Omental fat pad (tissue), 4 donors: Measurements from ENCODE around the gene TMEM229A. TPM values are rescaled to one million over a fixed set of nuclear protein-coding genes. Genes with fewer than 3 reads are reported as not detected.
"Not testable (repeated sequence)": the region's sequence is repeated elsewhere in the genome, so short reads cannot be mapped to it uniquely, and the experiment has no call there.

Experiments used
- ATAC-seq: fragments of 150-250 bp; one replicate; pipeline ENCODE4 v1.9.1; 2016; ENCODE audit warnings: mild to moderate bottlenecking, moderate library complexity; ENCODE audit not compliant: low FRiP score
- DNase-seq: peaks from one replicate; pipeline ENCODE4 v3.0.0-alpha.2; 2019; ENCODE audit warnings: low spot score
- total RNA-seq, 4 donors: library from RNA; depleted of rRNA; stranded (reverse); fragments of >200 nt; gene quantifications; one replicate each; pipeline ENCODE4 v1.1.0, GENCODE V29; 2016
- TF ChIP-seq, protein P1 (sequence below), 3 donors: fragments of 450-650 bp; IDR thresholded peaks; one replicate each; pipeline ENCODE4 v1.5.1; 2016 to 2017; ENCODE audit warnings: antibody characterized with exemption in 3 of 3, mild to moderate bottlenecking in 3 of 3, moderate library complexity in 2 of 3

TMEM229A gene
- total RNA-seq = not detected

DNA sequence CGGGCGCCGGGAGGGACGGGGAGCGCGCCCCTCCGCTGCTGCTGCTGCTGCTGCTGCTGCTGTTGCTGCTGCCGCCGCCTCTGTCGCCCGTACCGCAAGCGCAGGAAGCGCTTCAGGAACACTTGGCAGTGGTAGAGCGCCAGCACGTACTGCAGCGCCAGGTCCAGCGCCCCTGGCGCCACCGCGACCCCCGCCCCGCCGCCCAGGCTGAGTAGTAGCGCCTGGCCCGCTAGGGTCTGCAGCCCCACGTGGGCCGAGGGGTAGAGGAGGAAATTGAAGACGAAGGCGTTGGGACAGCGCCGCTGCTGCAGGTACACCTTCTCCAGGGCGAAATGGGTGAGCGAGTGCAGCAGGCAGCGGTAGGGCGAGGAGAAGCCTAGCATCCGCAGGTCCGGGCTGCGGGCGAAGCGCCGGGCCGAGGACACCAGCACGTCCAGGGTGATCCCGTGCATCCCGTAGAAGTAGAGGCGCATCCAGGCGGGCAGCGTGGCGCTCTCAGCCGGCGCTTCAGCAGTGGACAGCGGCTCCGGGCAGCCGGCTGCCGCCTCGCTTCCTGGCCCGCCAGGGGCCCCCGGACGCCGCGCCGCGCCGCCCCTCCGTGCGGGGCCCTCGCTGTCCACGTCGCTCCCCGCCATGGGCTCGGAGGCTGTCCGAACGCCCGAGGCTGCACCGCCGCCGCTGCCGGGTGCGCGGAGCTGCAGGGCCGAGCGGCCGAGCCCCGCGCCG lies at the start of gene TMEM229A:
Gene TMEM229A (minus strand): TSS at position 699 of the 726 bp plus-strand sequence. CDS start 64 bp downstream, at position 635.
- TF ChIP-seq, protein P1, sequence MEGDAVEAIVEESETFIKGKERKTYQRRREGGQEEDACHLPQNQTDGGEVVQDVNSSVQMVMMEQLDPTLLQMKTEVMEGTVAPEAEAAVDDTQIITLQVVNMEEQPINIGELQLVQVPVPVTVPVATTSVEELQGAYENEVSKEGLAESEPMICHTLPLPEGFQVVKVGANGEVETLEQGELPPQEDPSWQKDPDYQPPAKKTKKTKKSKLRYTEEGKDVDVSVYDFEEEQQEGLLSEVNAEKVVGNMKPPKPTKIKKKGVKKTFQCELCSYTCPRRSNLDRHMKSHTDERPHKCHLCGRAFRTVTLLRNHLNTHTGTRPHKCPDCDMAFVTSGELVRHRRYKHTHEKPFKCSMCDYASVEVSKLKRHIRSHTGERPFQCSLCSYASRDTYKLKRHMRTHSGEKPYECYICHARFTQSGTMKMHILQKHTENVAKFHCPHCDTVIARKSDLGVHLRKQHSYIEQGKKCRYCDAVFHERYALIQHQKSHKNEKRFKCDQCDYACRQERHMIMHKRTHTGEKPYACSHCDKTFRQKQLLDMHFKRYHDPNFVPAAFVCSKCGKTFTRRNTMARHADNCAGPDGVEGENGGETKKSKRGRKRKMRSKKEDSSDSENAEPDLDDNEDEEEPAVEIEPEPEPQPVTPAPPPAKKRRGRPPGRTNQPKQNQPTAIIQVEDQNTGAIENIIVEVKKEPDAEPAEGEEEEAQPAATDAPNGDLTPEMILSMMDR (IDR thresholded peaks at IDR 0.05) = no peak
- ATAC-seq (peak; percentile 87), DNase-seq (no peak)

DNA sequence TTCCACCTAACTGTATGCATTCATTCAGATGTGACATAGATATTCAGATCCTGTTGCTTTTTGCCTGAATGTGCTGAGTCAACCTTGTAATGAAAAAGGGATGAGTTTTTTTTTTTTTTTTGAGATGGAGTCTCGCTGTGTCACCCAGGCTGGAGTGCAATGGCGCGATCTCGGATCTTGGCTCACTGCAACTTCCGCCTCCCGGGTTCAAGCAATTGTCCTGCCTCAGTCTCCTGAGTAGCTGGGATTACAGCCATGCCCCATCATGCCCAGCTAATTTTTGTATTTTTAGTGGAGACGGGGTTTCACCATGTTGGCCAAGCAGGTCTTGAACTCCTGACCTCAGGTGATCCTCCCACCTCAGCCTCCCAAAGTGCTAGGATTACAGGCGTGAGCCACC lies 49.4 kb upstream of the TMEM229A start:
- DNase-seq, ATAC-seq: not testable (repeated sequence)

DNA sequence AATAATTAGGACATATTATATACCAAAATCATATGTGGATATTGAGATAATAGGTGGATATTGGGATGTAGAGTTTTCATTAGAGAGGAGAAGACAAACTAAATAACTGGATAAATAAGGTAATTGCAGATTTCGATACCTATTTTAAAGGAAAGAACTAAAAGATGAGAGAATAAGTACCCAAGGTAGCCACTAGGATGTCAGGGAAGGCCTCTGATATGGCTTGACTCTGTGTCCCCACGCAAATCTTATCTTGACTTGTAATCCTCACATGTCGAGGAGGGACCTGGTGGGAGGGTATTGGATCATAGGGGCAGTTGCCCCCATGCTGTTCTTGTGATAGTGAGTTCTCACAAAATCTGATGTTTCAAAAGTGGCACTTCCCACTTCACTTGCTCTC lies 44.7 kb upstream of the TMEM229A start:
- DNase-seq (no peak), ATAC-seq (no peak)
- TF ChIP-seq, protein P1 (IDR thresholded peaks at IDR 0.05) = no peak

DNA sequence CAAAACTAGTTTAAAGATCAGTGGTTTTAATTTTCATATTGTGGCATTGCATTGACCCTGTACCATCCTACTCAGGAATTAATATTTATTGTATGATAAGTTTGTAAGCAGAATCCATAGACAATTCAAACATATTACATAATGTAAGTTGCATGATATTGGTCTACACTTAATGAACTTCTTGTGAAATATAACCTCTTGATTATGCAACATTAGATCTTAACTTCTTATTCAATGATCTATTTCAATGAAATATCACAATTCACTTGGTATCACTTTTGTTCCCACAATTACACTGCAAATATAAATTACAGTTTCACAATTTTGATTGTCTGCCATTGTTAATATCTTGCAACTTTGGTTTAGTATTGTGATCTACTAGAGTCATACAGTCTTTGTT lies 44.0 kb upstream of the TMEM229A start:
- no peak for ATAC-seq
- DNase-seq = no peak
- TF ChIP-seq, protein P1 (IDR thresholded peaks at IDR 0.05) = no peak

DNA sequence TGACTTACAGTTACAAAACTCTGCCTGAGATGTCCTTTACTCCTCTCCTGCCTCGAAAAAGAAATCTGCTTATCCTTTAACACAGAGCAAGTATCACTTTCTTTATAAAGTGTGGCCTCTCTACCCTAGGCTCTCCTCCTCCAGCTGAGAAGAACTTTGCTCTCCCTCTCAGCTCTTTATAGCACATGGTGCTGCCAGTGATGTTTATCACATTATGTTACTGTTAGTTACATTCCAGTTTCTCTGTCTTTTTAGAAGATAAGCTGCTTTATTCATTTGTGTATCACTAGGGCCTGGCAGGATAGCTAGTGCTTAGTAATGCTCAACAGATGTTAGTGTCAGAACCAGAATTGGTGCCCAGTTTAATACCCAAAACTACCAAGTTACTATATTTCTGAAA lies 41.1 kb upstream of the TMEM229A start:
- no peak for DNase-seq
- no peak for ATAC-seq
- TF ChIP-seq, protein P1 (IDR thresholded peaks at IDR 0.05) = no peak

DNA sequence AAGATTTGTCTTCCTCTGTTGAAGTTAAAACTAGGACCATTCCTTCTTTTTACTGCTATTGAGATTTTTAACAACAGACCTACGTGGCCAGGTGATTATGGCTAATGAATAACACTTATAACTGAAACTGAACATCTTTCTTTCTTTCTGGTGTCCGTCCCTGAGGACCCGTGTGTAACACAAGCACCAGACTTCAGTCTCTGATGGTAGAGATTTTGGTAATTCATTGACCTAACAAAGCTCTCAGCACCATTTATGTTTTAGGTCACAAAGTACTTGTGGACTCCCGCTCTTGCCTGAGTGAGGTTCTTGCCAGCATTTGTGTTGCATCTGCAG lies 40.4 kb upstream of the TMEM229A start:
- ATAC-seq (no peak), DNase-seq (no peak)
- TF ChIP-seq, protein P1 (IDR thresholded peaks at IDR 0.05) = no peak

DNA sequence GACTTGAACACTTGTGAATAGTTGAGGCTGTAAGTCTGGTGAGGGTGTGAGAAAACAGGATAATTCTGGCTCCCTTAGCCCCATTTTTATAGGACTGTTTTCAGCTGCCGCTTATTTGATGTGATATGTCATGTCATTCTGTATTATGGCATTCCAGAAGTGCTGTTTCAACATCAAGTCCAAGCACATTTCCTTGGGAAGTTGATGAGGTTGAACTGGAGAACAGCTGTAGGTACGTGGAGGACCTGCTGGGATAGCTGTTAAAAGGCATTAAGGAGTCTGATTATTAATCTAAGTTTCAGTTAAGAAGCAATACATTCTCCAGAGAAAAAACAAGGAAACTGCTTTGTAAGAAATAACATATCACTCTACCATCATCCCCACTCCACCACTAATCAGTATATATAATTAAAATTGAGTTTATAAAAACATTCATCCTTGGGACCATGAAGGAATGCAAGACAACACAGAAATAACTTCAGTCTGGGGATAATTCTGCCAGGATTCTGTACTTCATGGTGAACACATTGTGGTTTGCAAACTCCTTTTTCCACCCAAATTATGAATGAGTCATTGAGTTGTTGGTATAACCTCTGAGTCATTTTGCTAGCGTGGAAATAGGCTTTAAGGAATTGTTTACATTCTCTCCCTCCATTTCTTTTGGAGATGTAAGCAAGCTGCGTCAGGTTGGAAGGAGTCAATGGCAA lies 39.9 kb upstream of the TMEM229A start:
- no peak for ATAC-seq
- TF ChIP-seq, protein P1 (IDR thresholded peaks at IDR 0.05) = no peak
- no peak for DNase-seq
